ENCODE results near the gene NTPCR. TPM values are rescaled to one million over a fixed set of nuclear protein-coding genes. Genes with fewer than 3 reads are reported as not detected.
A peak's percentile ranks its signal among the peaks of the same experiment; 100 is the strongest.

The NTPCR gene
- total RNA-seq, 1 donor from 2014 or later = 19.2 TPM

DNA sequence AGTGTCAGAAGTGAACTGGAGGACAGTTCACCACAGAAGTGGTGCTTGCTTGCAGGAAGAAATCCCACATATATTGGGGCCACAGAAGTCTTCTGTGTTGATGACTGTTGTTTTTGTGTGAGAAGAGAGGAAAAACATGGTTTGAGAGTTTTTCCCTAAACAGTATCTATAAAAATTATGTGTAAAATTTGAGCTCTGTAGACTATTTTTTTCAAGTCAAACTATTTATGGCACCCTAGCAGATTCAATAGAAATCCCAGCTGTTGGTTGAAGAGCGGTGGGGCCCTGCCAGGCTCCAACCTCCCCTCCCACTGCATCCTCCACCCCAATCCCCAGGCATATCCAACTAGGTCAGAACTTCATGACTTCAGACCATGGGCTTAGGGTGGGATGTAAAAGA is 61.6 kb downstream of the NTPCR start:
- H3K27ac ChIP-seq = no peak overlapping the region
- TF ChIP-seq POLR2A (IDR thresholded peaks at IDR 0.05) (no peak), POLR2AphosphoS5 (IDR thresholded peaks at IDR 0.05; ENCODE audit: insufficient read depth in 1 of 2, low read depth in 1 of 2) (no peak)
- TF ChIP-seq, protein P1, sequence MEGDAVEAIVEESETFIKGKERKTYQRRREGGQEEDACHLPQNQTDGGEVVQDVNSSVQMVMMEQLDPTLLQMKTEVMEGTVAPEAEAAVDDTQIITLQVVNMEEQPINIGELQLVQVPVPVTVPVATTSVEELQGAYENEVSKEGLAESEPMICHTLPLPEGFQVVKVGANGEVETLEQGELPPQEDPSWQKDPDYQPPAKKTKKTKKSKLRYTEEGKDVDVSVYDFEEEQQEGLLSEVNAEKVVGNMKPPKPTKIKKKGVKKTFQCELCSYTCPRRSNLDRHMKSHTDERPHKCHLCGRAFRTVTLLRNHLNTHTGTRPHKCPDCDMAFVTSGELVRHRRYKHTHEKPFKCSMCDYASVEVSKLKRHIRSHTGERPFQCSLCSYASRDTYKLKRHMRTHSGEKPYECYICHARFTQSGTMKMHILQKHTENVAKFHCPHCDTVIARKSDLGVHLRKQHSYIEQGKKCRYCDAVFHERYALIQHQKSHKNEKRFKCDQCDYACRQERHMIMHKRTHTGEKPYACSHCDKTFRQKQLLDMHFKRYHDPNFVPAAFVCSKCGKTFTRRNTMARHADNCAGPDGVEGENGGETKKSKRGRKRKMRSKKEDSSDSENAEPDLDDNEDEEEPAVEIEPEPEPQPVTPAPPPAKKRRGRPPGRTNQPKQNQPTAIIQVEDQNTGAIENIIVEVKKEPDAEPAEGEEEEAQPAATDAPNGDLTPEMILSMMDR (IDR thresholded peaks at IDR 0.05) = no peak
- H3K36me3 ChIP-seq = no peaks in the 10 kb centered on the region
- no peak overlapping the region for H3K4me3 ChIP-seq
- H3K9me3 ChIP-seq = no peaks in the 10 kb centered on the region
- no peaks in the 10 kb centered on the region for H3K27me3 ChIP-seq
- no peak for DNase-seq (ENCODE audit: extremely low spot score in 2 of 2)
- intact Hi-C loops (cut with DNase I) = no loop called here
- H3K4me1 ChIP-seq = no peaks in the 10 kb centered on the region

DNA sequence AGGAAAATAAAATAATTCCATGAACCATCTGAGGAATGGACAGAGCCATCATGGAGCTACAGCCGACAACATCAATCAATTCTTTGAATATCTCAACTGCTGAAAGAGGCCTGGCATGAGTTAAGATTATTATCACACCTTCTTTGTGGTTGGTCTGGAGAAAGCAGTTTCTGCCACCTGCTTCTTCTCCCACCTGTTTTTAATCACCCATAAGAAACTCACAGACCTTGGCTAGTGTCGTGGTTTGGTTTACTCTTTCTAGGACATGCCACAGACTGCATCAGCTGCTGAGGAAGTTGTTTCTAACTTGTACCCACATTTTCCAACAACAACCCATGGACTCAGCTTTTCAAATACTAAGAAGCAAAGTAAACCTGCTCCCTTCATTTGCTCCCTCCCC is 65.6 kb downstream of the NTPCR start:
- intact Hi-C loops (cut with DNase I) = no loop called here
- H3K4me3 ChIP-seq = no peak overlapping the region
- DNase-seq (ENCODE audit: extremely low spot score in 2 of 2) = no peak
- no peaks in the 10 kb centered on the region for H3K4me1 ChIP-seq
- TF ChIP-seq POLR2AphosphoS5 (IDR thresholded peaks at IDR 0.05; ENCODE audit: insufficient read depth in 1 of 2, low read depth in 1 of 2) (no peak), POLR2A (IDR thresholded peaks at IDR 0.05) (no peak)
- TF ChIP-seq, protein P1 (IDR thresholded peaks at IDR 0.05) = no peak
- no peaks in the 10 kb centered on the region for H3K9me3 ChIP-seq
- H3K36me3 ChIP-seq = no peaks in the 10 kb centered on the region
- no peaks in the 10 kb centered on the region for H3K27me3 ChIP-seq
- no peak overlapping the region for H3K27ac ChIP-seq

DNA sequence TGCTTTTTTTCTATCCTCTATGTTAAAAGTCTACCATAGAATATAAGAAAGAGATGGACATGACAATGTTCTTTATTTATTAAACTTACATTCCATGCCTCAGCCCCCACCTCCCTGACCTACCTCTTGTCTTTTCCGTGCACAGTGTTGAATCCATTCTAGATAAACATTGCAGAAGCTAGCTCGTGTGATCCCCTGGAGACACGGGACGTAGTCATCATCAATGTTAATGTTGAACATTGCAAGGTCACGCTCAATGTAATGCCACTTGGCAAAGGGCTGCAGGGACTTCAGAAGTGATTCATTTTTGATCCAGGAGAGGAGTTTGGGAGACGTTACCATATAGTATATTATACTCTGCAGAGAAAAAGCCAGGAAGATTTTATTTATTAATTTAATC is 66.4 kb downstream of the NTPCR start:
- Histone ChIP-seq H3K4me3 (no peak overlapping the region), H3K27ac (no peak overlapping the region), H3K36me3 (no peaks in the 10 kb centered on the region), H3K4me1 (no peaks in the 10 kb centered on the region), H3K27me3 (no peaks in the 10 kb centered on the region), H3K9me3 (no peaks in the 10 kb centered on the region)
- DNase-seq (ENCODE audit: extremely low spot score in 2 of 2) = no peak
- TF ChIP-seq POLR2AphosphoS5 (IDR thresholded peaks at IDR 0.05; ENCODE audit: insufficient read depth in 1 of 2, low read depth in 1 of 2) (no peak), POLR2A (IDR thresholded peaks at IDR 0.05) (no peak)
- TF ChIP-seq, protein P1 (IDR thresholded peaks at IDR 0.05) = no peak
- intact Hi-C loops (cut with DNase I) = no loop called here

DNA sequence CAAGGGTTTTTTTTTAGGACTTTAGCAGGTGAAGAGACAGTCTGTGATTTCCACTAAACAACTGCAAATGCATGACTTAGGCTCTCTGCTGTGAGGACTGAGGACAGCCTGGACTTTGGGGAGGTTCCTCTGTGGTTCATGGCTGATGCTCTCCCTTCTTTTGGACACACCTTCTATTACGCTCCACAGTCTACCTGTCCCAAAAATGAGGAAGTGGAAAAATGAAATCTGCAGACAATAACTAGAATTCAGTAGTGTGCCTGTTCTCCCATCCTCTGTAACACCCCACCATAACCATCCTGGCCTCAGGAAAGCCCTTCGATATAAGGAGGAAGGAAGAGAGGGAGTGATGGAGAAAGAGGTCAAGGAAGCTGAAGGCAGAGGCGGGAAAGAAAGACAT is 68.7 kb downstream of the NTPCR start:
- Histone ChIP-seq H3K27ac (no peak overlapping the region), H3K4me1 (no peaks in the 10 kb centered on the region), H3K27me3 (no peaks in the 10 kb centered on the region), H3K9me3 (no peaks in the 10 kb centered on the region), H3K4me3 (no peak overlapping the region), H3K36me3 (no peaks in the 10 kb centered on the region)
- no peak for TF ChIP-seq POLR2AphosphoS5 (IDR thresholded peaks at IDR 0.05; ENCODE audit: insufficient read depth in 1 of 2, low read depth in 1 of 2)
- TF ChIP-seq, protein P1 (IDR thresholded peaks at IDR 0.05) = no peak
- TF ChIP-seq POLR2A (IDR thresholded peaks at IDR 0.05) = no peak
- DNase-seq (ENCODE audit: extremely low spot score in 2 of 2) = peak in 1 of 2 donors; percentile 52
- intact Hi-C loops (cut with DNase I) = no loop called here

DNA sequence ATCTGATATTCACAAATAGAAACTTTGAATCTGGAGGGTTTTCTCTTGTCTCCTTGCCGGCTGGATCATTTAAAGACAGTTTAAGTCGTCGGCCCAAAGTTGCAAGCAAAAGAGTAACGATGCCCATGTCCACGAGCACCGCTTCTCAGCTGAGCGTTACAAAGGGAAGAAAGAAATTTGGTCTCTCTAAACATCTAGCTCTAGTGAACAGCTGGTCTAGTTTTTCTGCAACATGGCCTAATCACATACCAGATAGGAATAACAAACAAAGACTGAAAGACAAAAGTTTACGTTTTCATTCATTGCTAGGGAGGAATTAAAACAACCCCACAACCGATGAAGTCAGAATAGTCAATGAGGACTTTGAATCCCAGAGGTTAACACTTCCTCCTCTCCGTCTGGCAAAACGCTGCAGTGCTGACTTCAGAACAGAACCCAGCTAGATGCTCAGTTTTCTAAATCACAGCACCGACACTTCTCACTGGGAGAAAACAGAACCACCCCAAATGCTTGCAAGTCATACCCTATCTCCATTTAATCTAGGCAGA is 69.4 kb downstream of the NTPCR start:
- Histone ChIP-seq H3K4me1 (peaks cover 4% of the 10 kb centered on the region), H3K27ac (no peak overlapping the region), H3K4me3 (no peak overlapping the region), H3K36me3 (no peaks in the 10 kb centered on the region), H3K9me3 (no peaks in the 10 kb centered on the region), H3K27me3 (no peaks in the 10 kb centered on the region)
- DNase-seq (ENCODE audit: extremely low spot score in 2 of 2) = no peak
- TF ChIP-seq POLR2AphosphoS5 (IDR thresholded peaks at IDR 0.05; ENCODE audit: insufficient read depth in 1 of 2, low read depth in 1 of 2) (no peak), POLR2A (IDR thresholded peaks at IDR 0.05) (no peak)
- TF ChIP-seq, protein P1 (IDR thresholded peaks at IDR 0.05) = no peak
- intact Hi-C loops (cut with DNase I) = no loop called here

Data from vagina (tissue), 2 donors.